Measurements from ENCODE around the gene MINDY2. TPM values are rescaled to one million over a fixed set of nuclear protein-coding genes. Genes with fewer than 3 reads are reported as not detected.
A peak's percentile ranks its signal among the peaks of the same experiment; 100 is the strongest.
"Not testable (repeated sequence)": the region's sequence is repeated elsewhere in the genome, so short reads cannot be mapped to it uniquely, and the experiment has no call there.

MINDY2 gene
- total RNA-seq, 1 experiment from 2014 or later: 10.3 TPM

DNA sequence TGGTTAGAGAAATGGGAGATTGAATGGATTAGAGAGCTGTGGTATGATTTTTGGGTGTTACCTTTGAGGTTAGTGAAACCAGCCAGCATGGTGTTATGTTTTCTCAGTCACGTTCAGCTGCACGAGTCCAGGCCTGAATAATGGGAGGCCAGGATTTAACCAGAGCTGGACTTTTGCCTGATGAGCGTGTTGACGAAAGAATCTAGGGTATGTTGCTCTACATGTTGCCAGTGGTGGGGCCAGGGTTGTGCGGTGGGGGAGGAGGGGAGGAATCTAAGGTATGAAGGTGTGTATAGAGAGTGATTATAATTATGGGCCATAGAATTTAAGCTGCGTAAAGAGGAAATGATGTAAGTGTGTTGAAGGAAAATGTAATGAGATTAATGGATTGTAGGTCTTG lies 22.8 kb downstream of the MINDY2 start:
- DNase-seq (ENCODE audit: low spot score): no peak
- in situ Hi-C loops (cut with HindIII; ENCODE audit: low sequenced_read_pairs): no loop called here

DNA sequence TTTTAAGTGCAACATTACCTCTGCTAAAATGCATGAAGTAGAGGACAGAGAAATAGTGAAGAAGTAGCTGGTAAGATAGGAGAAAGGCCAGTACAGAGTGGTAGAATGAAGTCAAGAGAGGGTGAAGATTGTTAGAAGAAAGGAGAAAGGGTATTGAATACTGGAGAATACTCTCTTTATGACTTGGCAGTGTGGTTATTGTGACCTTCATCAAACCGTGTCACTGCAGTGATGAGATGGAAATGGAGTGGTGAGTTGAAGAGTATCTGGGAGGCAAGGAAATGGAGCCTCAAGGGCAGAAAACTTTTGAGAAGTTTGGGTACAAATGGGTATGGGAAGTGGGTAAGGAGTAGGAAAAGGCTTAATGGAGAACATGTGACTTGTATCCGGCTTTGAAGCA lies 24.7 kb downstream of the MINDY2 start:
- DNase-seq (ENCODE audit: low spot score): no peak
- in situ Hi-C loops (cut with HindIII; ENCODE audit: low sequenced_read_pairs): no loop called here

- in situ Hi-C loops (cut with HindIII; ENCODE audit: low sequenced_read_pairs): no loop called here
- DNase-seq (ENCODE audit: low spot score): no peak
These were observed 26.4 kb downstream of the MINDY2 start for GRCh38 chr15:58797505-58797904.

- DNase-seq (ENCODE audit: low spot score): no peak
- in situ Hi-C loops (cut with HindIII; ENCODE audit: low sequenced_read_pairs): no loop called here
These were observed 34.0 kb downstream of the MINDY2 start for GRCh38 chr15:58805095-58805494.

GRCh38 chr15:58823267-58823666 lies 52.2 kb downstream of the MINDY2 start:
- in situ Hi-C loops (cut with HindIII; ENCODE audit: low sequenced_read_pairs); DNase-seq (ENCODE audit: low spot score): not testable (repeated sequence)

DNA sequence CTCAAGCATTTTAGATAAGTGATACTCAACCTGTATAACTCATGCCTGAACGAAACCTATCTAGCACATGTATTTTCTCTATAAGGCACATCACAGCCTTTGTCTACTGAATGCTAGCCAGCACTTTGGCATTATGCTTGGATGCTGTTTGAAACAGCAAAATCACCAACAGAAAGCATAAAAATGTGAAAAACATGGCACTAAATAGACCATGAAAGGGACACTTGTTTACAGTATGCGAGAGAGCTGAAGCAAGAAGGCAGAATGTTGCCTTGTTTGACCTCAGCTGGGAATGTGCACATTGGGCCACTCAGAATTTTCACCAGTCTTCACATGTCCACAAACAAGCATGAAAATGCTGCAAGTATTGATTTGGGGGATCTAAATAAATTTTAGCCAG lies 59.5 kb downstream of the MINDY2 start:
- in situ Hi-C loops (cut with HindIII; ENCODE audit: low sequenced_read_pairs): no loop called here
- DNase-seq (ENCODE audit: low spot score): peak; percentile 19

DNA sequence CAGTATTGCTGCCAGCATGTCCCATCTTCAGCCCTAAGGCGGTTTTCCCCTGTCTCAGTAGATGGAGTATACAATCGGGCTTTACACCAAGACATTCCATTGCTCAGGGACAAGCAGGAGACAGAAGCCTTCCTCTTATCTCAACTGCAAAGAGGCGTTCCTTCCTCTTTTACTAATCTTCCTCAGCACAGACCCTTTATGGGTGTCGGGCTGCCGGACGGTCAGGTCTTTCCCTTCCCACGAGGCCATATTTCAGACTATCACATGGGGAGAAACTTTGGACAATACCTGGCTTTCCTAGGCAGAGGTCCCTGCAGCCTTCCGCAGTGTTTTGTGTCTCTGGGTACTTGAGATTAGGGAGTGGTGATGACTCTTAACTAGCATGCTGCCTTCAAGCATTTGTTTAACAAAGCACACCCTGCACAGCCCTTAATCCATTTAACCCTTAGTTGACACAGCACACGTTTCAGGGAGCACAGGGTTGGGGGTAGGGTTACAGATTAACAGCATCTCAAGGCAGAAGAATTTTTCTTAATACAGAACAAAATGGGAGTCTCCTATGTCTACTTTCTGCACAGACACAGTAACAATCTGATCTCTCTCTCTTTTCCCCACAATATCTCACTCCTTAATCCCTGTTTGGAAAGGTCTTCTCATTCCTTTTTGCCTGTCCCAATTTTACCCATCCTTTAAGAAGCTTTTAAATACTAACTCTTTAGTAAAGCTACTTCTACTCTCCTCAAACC lies 62.8 kb downstream of the MINDY2 start:
- DNase-seq (ENCODE audit: low spot score); in situ Hi-C loops (cut with HindIII; ENCODE audit: low sequenced_read_pairs): not testable (repeated sequence)

- in situ Hi-C loops (cut with HindIII; ENCODE audit: low sequenced_read_pairs): no loop called here
- DNase-seq (ENCODE audit: low spot score): no peak
These were observed 68.4 kb downstream of the MINDY2 start for GRCh38 chr15:58839485-58839884.

DNA sequence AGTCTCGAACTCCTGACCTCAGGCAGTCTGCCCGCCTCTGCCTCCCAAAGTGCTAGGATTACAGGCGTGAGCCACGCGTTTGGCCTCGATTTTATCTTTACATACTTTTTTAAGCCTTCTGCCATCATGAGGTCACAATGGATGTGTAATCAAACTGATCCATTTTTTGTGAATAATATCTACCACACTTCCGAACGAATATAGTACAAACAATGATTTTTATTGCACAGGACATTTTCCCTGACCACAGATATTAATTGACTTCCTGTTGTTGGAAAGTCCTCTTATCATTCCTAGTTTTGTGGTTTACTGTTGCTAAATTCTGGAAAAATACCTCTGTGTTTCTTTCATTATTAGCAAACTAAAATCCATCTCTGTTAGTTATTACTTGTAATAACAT lies 68.9 kb downstream of the MINDY2 start:
- in situ Hi-C loops (cut with HindIII; ENCODE audit: low sequenced_read_pairs): no loop called here
- DNase-seq (ENCODE audit: low spot score): no peak

DNA sequence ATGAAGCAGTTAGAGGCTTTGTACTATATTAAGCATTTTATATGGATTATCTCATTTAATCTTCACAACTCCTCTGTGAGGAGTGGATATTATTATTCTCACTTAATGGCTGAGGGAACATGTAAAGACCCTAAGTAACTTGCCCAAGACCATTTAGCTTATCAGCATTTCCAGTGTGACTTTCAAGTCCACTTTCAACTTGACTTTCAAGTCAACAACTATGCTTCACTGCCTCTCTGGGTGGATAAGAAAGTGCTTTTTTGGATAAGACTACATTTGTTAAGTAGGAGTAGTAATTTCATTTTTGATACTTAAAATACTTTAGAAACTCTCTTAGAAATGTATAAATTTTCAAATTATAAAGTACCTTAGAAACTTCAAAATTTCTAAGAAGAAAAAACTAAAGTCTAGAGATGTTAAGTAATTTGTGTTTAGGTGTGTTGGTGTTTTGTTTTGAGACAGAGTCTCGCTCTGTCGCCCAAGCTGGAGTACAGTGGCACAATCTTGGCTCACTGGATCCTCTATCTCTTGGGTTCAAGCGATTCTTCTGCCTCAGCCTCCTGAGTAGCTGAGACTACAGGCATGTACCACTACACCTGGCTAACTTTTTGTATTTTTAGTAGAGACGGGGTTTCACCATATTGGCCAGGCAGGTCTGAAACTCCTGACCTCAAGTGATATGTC lies 71.8 kb downstream of the MINDY2 start:
- DNase-seq (ENCODE audit: low spot score): no peak
- in situ Hi-C loops (cut with HindIII; ENCODE audit: low sequenced_read_pairs): no loop called here

- DNase-seq (ENCODE audit: low spot score); in situ Hi-C loops (cut with HindIII; ENCODE audit: low sequenced_read_pairs): not testable (repeated sequence)
These were observed 80.1 kb downstream of the MINDY2 start for GRCh38 chr15:58851205-58851604.

DNA sequence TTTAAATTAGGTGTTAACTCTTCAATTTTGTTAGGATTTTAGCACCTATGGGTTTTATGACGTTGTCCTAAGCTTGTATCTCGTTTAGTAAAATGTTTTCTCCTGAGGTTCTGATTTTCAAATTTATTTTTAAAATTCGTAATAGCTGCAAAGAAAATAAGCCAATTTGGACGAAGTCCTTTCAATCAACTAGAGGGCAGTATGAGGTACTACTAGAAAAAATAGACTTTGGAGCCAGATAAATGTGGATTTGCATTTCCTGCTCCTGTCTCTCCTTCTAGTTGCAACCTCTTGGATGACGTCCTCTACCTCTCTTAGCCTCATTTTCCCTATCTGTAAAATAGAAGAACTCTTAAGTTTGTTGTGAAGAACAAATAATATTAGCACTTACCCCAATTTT lies 81.2 kb downstream of the MINDY2 start:
- in situ Hi-C loops (cut with HindIII; ENCODE audit: low sequenced_read_pairs): no loop called here
- no peak for DNase-seq (ENCODE audit: low spot score)

GRCh38 chr15:58854593-58854992 lies 83.5 kb downstream of the MINDY2 start:
- in situ Hi-C loops (cut with HindIII; ENCODE audit: low sequenced_read_pairs): no loop called here
- DNase-seq (ENCODE audit: low spot score): no peak

DNA sequence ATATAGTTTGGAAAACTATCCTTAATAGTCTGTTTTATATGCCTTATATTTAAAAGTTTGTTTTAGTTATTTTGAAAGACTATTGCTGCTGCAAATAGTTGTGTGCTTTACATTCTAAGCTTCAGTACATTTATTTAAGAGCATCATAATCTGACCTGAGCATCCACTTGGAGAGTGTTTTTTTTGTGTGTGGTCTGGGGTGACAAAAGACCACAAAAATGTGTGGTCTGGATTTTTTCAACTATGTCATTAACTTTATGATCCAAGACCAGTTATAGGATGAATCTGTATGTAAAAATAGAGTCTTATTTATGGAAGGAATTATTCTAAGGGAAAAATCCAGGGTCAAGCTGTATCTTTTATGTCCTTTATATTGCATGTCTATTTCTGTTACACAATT lies 85.0 kb downstream of the MINDY2 start:
- no peak for DNase-seq (ENCODE audit: low spot score)
- in situ Hi-C loops (cut with HindIII; ENCODE audit: low sequenced_read_pairs): no loop called here

GRCh38 chr15:58856621-58857020 lies 85.5 kb downstream of the MINDY2 start:
- in situ Hi-C loops (cut with HindIII; ENCODE audit: low sequenced_read_pairs): not testable (repeated sequence)

DNA sequence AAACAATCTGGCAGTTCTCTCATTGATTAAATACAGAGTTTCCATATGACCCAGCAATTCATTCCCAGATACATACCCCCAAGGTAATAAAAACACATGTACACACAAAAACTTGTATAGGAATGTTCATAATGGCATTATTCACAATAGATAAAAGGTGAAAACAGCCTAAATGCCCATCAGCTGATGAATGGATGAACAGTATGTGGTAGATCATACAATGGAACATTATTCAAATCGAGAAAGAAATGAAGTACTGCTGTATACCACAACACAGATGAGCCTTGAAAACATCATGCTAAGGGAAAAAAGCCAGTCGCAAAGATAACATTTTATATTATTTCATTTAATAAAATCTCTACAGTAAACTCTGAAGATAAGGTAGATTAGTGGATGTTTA lies 91.2 kb downstream of the MINDY2 start:
- DNase-seq (ENCODE audit: low spot score): no peak
- in situ Hi-C loops (cut with HindIII; ENCODE audit: low sequenced_read_pairs): no loop called here

More at GRCh38 chr15:58856621-58857020, 85.5 kb downstream of the MINDY2 start:
- DNase-seq (ENCODE audit: low spot score): not testable (repeated sequence)

- in situ Hi-C loops (cut with HindIII; ENCODE audit: low sequenced_read_pairs): no loop called here
- peak; percentile 75 for DNase-seq (ENCODE audit: low spot score)
These were observed 93.7 kb downstream of the MINDY2 start for GRCh38 chr15:58864602-58865424.

DNA sequence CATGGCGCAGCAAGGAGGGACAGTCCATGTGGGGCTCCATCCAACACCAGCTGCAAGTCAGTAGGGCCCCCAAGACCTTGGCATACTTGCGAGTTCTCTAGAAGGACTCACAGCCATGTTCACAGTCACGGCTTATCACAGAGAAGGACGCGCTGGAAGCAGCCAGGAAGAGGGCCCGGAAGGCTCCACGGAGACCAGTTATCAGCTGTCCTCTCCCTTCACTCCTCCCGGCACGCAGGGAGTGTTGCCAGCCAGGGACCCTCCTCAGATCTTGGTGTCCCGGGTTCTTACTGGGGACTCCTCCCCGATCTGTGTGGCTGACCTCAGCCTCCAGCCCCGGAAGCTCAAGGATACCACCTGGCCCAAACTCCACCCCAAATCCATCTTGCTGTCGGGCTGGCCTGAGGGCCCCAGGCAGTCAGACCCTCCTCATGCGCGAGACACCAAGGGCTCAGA lies 94.4 kb downstream of the MINDY2 start:
- peak; percentile 52 for DNase-seq (ENCODE audit: low spot score)
- in situ Hi-C loops (cut with HindIII; ENCODE audit: low sequenced_read_pairs): no loop called here

- in situ Hi-C loops (cut with HindIII; ENCODE audit: low sequenced_read_pairs): no loop called here
These were observed 96.8 kb downstream of the MINDY2 start for GRCh38 chr15:58867926-58868325.

GRCh38 chr15:58870451-58870850 lies 99.3 kb downstream of the MINDY2 start:
- in situ Hi-C loops (cut with HindIII; ENCODE audit: low sequenced_read_pairs): no loop called here
- no peak for DNase-seq (ENCODE audit: low spot score)

More at GRCh38 chr15:58867926-58868325, 96.8 kb downstream of the MINDY2 start:
- DNase-seq (ENCODE audit: low spot score): peak; percentile 80
